CD4-positive, alpha-beta T cell treated with Interleukin-6 at 100 ng/mL for 8 hours (primary cell): ENCODE data around the gene CHID1.

Source experiments
- DNase-seq: peaks from one replicate; pipeline ENCODE4 v3.0.0-alpha.2; 2020; ENCODE audit warnings: mixed read lengths, low spot score

Gene CHID1

GRCh38 chr11:910044-910588 is 494 bp downstream of the CHID1 start:
- no peak for DNase-seq

DNA sequence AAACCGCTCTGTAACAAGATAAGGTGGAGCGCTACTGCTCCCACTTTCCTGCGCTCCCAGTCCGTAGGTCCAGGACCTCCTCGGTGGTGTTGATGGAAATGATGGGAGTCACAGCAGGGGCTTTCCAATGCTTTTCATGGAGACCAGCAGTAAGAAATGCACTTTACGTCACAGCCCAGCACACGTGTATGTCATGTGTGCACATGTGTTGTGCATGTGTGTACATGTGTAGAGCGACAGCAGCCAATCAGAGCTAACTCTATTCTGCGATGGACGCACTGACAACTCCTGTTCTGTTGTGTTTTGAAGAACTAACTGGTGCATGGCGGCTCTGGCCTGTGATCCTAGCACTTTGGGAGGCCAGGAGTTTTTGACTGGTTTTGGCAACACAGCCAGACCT is 1.2 kb downstream of the CHID1 start:
- no peak for DNase-seq

- DNase-seq = no peak
Measured at GRCh38 chr11:908273-908672, 2.3 kb downstream of the CHID1 start.

DNA sequence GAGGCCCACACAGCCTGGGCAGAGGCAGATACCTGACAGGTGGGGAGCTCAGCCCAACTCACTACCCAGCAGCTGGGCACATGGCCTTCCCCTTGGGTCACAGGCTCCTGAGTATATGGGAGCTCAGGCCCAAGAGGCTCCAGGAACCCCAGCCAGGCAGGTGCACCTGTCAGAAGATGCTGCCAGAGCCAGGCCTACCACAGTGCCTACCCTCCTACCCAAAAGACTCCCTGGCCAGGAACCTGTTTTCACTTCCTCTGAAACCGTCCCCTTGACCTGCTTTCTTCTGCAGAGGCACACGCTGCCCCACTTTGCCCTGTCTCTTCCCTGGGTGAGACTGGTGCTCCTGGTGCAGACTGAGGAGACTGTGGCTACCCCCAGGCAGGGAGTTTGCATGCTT is 2.9 kb downstream of the CHID1 start:
- DNase-seq = no peak

DNA sequence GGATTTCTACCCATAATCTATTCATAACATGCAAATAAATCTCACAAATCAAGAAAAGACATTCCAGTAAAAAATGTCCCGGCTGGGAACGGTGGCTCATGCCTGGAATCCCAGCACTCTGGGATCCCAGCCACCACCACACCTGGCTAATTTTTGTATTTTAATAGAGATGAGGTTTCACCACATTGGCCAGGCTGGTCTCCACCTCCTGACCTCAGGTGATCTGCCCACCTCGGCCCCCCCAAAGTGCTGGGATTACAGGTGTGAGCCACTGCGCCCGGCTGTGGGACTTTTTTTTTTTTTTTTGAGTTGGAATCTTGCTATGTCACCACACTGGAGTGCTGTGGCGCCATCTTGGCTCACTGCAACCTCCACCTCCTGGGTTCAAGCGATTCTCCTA is 4.7 kb downstream of the CHID1 start:
- DNase-seq = no peak

DNA sequence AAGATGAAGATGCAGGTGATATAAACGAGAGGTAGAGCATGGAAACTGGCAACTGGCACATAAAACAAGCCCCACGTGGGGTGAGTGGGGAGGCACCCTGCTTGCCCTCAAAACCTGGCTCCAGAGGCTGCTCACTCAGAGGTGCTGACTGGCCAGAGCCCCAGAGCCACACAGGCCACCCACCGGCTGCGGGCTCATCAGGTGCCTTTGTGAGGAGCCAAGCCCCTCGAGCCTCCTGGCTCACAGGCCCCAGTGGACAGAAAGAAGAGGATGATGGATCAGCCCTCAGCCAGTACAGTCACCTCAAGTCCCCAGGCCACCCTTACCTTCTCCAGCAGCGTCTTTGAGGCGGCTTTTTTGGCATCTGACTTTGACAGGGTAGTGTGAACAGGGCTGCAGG is 6.2 kb downstream of the CHID1 start:
- DNase-seq = no peak

DNA sequence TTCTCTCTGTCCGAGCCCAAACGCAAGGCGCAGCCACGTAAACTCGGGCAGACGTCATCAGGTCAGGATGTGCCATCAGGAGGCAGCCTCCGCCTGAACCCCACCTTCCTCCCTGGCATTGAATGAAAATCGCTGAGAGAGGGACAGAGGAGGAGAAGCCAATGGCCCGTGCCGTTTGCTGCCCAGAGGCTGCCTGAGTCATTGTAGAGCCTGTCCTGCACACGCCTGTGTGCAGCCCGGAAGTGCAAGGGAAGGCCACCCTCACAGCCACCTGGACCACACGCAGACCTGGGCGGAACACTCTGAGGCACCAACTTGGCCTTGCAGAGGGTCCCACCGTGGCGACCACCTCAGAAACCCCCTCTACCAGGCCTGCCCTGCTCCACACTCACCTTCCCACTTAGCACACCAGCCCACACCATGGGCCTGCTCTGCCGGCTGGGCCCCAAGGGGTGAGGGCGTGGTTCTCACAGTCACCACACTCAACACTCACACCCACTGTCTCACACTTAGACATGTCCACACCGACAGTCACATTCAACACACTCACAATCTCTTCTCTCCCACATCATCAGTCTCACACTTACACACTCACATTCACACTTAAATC is 9.1 kb downstream of the CHID1 start:
- no peak for DNase-seq

DNA sequence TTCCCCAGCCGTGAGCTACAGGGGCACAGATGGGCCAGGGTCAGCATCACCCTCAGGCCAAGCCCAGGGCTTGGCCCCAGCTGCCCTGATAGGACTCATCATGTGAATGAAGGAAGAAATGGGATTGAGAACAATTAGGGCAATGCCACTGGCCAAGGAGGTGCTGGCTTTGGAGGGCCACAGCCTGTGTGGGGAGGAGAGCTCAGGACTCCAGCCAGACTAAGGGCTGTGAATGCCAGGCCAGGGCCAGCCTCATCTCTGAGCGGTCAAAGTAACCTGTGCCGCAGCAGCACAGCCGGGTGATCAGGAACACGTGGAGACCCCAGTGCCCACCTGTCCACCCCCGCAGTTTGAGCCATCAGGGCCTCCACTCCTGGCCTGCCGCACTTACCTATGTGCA is 10.1 kb downstream of the CHID1 start:
- no peak for DNase-seq

DNA sequence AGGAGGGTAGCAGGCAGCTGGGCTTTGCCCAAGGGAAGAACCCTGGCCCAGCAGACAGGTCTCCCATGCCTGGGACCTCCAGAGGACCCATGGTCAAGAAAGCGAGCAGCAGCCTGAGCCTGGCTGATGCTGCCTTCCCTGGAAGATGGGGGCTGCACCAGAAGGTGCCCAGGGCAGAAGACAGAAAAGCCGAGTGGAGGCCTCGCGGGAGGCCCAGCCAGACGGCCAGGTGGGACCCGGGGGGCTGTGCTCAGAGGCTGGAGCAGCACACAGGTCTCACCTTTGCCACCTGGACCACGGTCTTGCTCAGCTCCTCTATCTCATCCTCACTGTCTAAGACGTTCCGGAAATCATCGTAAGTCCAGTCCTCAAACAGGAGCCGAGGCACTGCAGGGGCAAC is 10.9 kb downstream of the CHID1 start:
- no peak for DNase-seq

DNA sequence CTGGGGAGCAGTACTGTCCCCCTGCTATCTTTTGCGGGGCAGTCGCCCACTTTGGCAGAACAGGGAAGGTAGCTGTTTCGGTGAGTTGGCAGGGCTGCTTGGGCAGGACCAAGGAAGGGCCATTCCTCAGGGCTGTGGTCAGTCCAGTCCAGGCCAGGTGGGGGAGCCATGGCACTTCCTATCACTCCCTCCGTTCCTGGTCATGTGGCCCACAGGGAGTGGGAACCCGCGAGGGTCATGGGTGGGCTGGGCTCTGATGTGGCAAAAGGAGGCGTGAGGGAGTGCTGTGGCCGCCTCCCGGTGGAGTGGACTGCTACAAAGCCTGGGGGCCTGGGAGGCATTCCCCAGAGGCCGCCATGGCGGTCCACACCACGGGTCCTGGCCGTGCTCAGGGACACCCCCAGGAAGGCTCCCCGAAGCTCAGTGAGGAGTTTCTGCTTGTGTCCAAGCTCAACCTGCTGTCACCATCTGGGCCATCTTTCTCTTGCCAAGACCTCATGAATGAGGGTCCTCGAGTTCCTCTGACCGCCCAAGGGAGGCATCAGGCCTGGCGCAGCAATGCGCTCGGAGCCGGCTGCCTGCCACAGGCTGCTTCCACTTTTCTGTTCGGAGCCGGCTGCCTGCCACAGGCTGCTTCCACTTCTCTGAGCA is 11.9 kb downstream of the CHID1 start:
- DNase-seq = no peak

DNA sequence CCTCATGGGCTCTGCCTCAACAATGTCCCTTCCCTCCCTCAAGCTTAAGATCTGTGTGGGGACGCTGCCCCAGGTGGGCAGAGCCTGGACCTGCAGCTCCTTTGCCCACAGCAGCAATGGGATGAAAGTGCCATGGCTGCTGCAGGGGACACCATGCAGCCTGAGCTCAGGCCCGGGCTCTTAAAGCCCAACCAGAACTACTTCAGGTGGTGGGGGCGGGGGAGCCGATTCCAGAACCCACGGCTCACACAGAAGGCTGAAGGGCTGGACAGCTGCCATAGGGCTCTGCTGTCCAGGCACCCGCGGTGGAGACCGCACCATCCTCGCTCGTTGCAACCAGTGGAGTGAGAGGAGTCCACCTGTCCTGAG is 12.5 kb downstream of the CHID1 start:
- DNase-seq = no peak

GRCh38 chr11:897253-898142 is 13.1 kb downstream of the CHID1 start:
- DNase-seq = no peak

GRCh38 chr11:895331-896110 is 15.1 kb downstream of the CHID1 start:
- DNase-seq = no peak

DNA sequence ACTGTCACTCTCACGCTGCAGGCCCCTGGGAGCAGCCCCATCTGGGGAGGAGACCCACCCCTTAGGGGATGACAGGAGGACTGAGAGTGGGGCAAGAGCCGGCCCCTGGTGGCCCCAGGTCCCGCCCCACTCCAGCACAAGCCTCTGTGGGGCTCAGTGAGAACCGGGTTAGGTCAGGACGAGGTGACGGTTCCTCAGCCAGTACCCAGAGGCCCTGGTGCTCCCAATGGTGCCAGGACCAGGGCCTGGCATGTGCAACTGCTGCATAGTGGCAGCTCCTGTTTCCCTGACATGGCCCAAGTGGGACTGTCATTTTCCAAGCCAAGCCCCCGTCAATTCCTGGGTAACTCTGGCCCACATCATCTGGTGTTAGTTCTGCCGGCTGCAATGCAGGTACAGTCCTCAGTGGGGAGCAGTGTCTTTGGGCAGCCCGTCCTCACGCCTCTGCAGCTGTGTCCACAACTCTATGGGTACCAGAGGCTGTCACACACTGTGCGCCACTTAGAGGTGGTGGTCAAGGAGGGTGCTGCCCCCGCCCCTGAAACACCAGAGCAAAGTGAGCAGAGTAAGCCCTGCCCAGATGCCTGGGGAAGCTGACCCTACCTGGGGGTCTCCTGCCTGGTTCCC is 15.9 kb downstream of the CHID1 start:
- DNase-seq = no peak

DNA sequence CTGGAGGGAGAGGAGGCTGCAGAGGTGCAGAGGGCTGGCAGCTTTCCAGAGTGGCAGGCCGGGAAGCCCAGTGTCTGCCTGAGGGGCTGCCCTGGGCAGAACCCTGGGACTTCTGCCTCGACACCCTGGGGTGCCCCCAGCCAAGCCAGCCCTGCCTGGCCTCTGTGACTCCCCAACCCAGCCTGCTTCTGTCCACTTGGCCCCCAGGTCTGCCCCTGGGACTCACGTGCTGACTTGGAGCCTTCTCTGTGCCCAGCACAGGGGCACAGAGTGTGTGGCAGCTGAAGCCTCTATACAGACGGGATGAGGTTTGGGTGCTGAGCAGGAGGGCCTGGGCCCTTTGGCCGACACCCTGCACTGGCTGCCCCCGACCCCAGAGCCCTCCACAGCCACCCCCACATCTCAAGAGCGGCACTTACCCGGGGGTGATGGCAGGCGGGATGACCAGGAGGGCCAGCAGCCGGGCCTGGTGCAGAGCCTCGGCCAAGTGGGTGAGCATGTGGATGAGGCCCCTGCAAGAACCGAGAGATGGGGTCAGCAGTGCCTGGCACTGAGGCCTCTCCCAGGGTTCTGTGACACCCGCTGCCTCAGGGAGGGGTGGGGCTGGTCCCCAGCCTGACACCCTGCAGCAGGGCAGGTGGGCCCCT is 17.5 kb downstream of the CHID1 start:
- no peak for DNase-seq

GRCh38 chr11:890794-891540 is 19.6 kb downstream of the CHID1 start:
- no peak for DNase-seq

- DNase-seq = no peak
Measured at GRCh38 chr11:889687-890475, 20.7 kb downstream of the CHID1 start.

GRCh38 chr11:889257-889656 is 21.4 kb downstream of the CHID1 start:
- DNase-seq = no peak

DNA sequence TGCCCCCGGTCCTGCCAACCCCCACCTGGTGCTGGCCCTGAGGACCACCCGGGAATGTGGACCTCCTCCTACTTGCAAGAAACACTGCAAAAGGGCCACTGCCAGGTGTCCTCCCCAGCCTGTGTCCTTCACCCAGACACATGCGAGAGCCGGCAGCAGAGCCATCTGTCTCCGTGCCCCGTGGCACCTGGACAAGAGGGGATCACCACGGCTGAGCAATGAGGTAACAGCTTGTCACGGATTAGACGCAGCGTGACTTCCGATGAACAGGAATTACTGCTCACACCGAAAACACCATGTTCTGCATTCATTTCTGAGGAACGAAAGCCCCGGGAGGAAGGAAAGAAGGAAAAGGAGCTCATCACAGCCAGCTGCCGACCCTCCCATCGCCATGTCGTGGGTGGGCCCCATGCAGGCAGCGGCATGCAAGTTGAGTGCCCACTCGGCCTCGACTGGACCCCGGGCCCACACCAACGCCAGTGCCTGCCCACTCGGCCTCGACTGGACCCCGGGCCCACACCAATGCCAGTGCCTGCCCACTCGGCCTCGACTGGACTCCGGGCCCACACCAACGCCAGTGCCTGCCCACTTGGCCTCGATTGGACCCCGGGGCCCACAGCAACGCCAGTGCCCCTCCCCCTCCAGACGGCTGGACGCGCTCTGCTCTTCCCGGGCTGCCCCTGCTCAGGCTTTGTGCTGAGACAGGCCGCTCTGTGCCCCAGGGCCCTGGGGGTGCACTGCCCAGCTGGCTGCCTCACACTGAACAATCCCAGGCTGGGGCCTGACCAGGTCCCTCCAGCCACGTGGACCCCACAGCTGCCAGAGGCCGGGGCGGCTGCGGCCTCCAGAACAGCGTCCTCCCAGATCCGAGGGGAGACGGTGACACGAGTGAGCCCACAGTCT is 22.0 kb downstream of the CHID1 start:
- no peak for DNase-seq
